ENCODE results near the gene DOCK6. TPM values are rescaled to one million over a fixed set of nuclear protein-coding genes. Genes with fewer than 3 reads are reported as not detected.

Gene DOCK6
- total and polyA plus RNA-seq, 2 of the 13 experiments (the other 11 are each of a cell fraction or from before 2014, with no cell fraction given), result 5.4 to 38.1 TPM

- TF ChIP-seq CTCF (CRISPR knock-in tag; IDR thresholded peaks at IDR 0.05) (peak; percentile 12; the same call in 1 of the 2 replicates), ZNF232 (CRISPR knock-in tag; IDR thresholded peaks at IDR 0.05; ENCODE audit: borderline replicate concordance) (0 out of 2 replicates have a peak, but pooled peaks have one; percentile 45), SAP130 (CRISPR knock-in tag; IDR thresholded peaks at IDR 0.05; ENCODE audit: low read depth) (peak; percentile 78), GABPA (IDR thresholded peaks at IDR 0.05; ENCODE audit: low read depth, low read length) (no peak), GABPA (CRISPR knock-in tag; IDR thresholded peaks at IDR 0.05; ENCODE audit: low read depth) (peak; percentile 69), LCORL (IDR thresholded peaks at IDR 0.05) (no peak), LCORL (CRISPR knock-in tag; IDR thresholded peaks at IDR 0.05) (peak; percentile 54), ZNF350 (CRISPR knock-in tag; IDR thresholded peaks at IDR 0.05; ENCODE audit: borderline replicate concordance, low read depth) (no peak), ARNT (IDR thresholded peaks at IDR 0.05) (no peak), SPEN (CRISPR knock-in tag; IDR thresholded peaks at IDR 0.05; ENCODE audit: low read depth) (peak; percentile 61; the same call in 1 of the 2 replicates), HOXA3 (CRISPR knock-in tag; IDR thresholded peaks at IDR 0.05) (peak; percentile 29; the same call in 1 of the 2 replicates), ZFY (CRISPR knock-in tag; IDR thresholded peaks at IDR 0.05) (peak; percentile 23; the same call in 1 of the 2 replicates), ZBTB39 (CRISPR knock-in tag; IDR thresholded peaks at IDR 0.05) (no peak), BHLHE40 (IDR thresholded peaks at IDR 0.05; ENCODE audit: low read length) (peak; percentile 86), MED1 (CRISPR knock-in tag; IDR thresholded peaks at IDR 0.05) (0 out of 2 replicates have a peak, but pooled peaks have one; percentile 21), ZBTB43 (CRISPR knock-in tag; conservative IDR thresholded peaks at IDR 0.05) (0 out of 2 replicates have a peak, but pooled peaks have one; percentile 30), ZBTB2 (CRISPR knock-in tag; IDR thresholded peaks at IDR 0.05; ENCODE audit: low read depth) (peak; percentile 27; the same call in 1 of the 2 replicates), TEAD3 (CRISPR knock-in tag; optimal IDR thresholded peaks at IDR 0.05; ENCODE audit: borderline replicate concordance) (peak; percentile 25), MXD1 (CRISPR knock-in tag; IDR thresholded peaks at IDR 0.05) (peak; percentile 70; the same call in 1 of the 2 replicates), SKIL (CRISPR knock-in tag; IDR thresholded peaks at IDR 0.05; ENCODE audit: borderline replicate concordance) (0 out of 2 replicates have a peak, but pooled peaks have one; percentile 32), TMF1 (CRISPR knock-in tag; IDR thresholded peaks at IDR 0.05; ENCODE audit: low read depth) (no peak)
These were observed 2.3 kb upstream of the DOCK6 start (continued) for GRCh38 chr19:11264452-11265176.

Measured in HepG2 (cell line).